ENCODE data around the gene ASIC2.

Gene ASIC2

DNA sequence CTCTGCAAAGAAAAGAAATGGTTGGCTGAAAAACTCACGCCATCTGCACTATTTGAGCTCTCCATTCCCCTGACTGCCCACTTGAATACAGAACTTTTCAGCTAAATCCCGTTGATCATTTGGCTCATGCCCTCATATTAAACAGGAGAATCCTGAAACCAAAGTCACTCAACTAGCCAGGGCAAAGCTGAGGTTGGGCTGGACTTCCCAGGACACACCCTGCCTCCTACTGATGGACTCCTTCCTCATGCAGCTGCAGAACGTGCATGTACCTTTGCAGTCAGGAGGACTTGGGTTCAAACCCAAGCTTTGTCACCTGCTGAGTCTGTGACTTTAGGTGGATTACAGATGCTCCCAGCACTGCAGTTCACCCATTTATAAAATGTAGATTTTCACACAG, 7.7 kb downstream of the ASIC2 start:
- Histone ChIP-seq H3K9ac (ENCODE audit: low read depth, low read length) (no peak overlapping the region), H3K27me3 (ENCODE audit: control insufficient read depth, insufficient read depth, low read length) (peaks cover 19% of the 10 kb centered on the region), H3K36me3 (ENCODE audit: control insufficient read depth, insufficient read depth, low read length) (no peaks in the 10 kb centered on the region), H3K4me1 (ENCODE audit: control insufficient read depth, insufficient read depth, low read length) (no peaks in the 10 kb centered on the region), H3K4me3 (ENCODE audit: low read depth, low read length) (no peak overlapping the region), H3K9me3 (ENCODE audit: control insufficient read depth, insufficient read depth, low read length) (no peaks in the 10 kb centered on the region)

GRCh38 chr17:33284022-33284421, 9.1 kb downstream of the ASIC2 start:
- H3K36me3 ChIP-seq (ENCODE audit: control insufficient read depth, insufficient read depth, low read length), result no peaks in the 10 kb centered on the region
- no peak overlapping the region for H3K4me3 ChIP-seq (ENCODE audit: low read depth, low read length)
- H3K9me3 ChIP-seq (ENCODE audit: control insufficient read depth, insufficient read depth, low read length), result no peaks in the 10 kb centered on the region
- H3K27me3 ChIP-seq (ENCODE audit: control insufficient read depth, insufficient read depth, low read length), result peaks cover 6% of the 10 kb centered on the region
- H3K9ac ChIP-seq (ENCODE audit: low read depth, low read length), result no peak overlapping the region
- no peaks in the 10 kb centered on the region for H3K4me1 ChIP-seq (ENCODE audit: control insufficient read depth, insufficient read depth, low read length)

GRCh38 chr17:33280162-33280943, 12.7 kb downstream of the ASIC2 start:
- Histone ChIP-seq H3K4me3 (ENCODE audit: low read depth, low read length) (no peak overlapping the region), H3K27me3 (ENCODE audit: control insufficient read depth, insufficient read depth, low read length) (no peaks in the 10 kb centered on the region), H3K4me1 (ENCODE audit: control insufficient read depth, insufficient read depth, low read length) (no peaks in the 10 kb centered on the region), H3K36me3 (ENCODE audit: control insufficient read depth, insufficient read depth, low read length) (no peaks in the 10 kb centered on the region), H3K9ac (ENCODE audit: low read depth, low read length) (no peak overlapping the region), H3K9me3 (ENCODE audit: control insufficient read depth, insufficient read depth, low read length) (no peaks in the 10 kb centered on the region)

GRCh38 chr17:33277436-33278100, 15.5 kb downstream of the ASIC2 start:
- H3K9me3 ChIP-seq (ENCODE audit: control insufficient read depth, insufficient read depth, low read length), result no peaks in the 10 kb centered on the region
- no peaks in the 10 kb centered on the region for H3K27me3 ChIP-seq (ENCODE audit: control insufficient read depth, insufficient read depth, low read length)
- H3K4me3 ChIP-seq (ENCODE audit: low read depth, low read length), result no peak overlapping the region
- no peaks in the 10 kb centered on the region for H3K4me1 ChIP-seq (ENCODE audit: control insufficient read depth, insufficient read depth, low read length)
- no peaks in the 10 kb centered on the region for H3K36me3 ChIP-seq (ENCODE audit: control insufficient read depth, insufficient read depth, low read length)
- no peak overlapping the region for H3K9ac ChIP-seq (ENCODE audit: low read depth, low read length)

DNA sequence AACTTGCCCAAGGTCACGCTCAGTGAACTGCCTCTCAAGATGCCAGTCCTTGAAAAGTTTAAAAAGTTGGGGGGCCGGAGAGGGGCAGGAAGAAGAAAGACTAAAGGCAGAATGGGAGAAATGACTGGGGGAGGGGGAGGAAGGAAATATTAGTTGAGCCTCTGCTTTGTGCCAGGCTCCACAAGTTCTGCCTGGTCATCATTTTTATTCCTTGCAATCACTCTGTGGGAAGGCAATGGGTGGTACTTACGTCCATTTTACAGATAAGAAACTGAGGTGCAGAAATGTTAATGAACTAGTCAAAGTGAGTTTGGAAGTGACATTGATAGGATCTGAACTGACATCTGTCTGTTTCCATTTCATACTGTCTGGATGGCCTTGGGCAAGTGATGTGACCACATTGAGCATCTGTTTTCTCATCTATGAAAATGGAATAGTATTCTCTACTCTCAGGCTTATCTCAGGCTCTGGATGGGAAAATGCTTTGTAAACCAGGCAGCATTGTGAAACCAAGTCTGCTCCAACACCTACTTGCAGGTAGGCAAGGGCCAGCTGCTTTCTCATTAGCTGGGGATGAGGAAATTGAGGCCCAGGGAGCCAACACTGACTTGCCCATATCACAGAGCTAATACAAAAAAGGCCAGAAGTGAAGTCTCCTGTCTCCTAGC, 19.2 kb downstream of the ASIC2 start:
- Histone ChIP-seq H3K9me3 (ENCODE audit: control insufficient read depth, insufficient read depth, low read length) (no peaks in the 10 kb centered on the region), H3K36me3 (ENCODE audit: control insufficient read depth, insufficient read depth, low read length) (no peaks in the 10 kb centered on the region), H3K4me3 (ENCODE audit: low read depth, low read length) (no peak overlapping the region), H3K4me1 (ENCODE audit: control insufficient read depth, insufficient read depth, low read length) (no peaks in the 10 kb centered on the region), H3K9ac (ENCODE audit: low read depth, low read length) (no peak overlapping the region), H3K27me3 (ENCODE audit: control insufficient read depth, insufficient read depth, low read length) (no peaks in the 10 kb centered on the region)

DNA sequence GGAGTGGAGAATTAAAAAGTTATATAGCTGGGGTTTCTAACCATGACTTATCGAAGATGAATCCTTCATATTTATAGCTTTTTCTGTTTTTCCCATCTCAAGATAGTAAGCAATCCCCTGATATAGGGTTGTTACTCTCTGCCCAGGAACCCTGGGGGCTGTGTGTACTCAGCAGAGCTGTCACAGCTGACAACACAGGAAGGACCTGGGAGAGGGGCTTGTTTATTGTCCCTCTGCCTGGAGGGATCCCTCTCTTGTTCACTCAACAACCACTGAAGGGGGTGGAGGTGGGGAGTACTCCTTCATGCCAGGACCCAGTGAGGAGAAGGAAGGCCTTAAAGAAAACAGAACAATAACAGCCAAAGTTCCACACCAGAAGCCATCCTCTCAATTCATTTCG, 19.8 kb downstream of the ASIC2 start:
- Histone ChIP-seq H3K36me3 (ENCODE audit: control insufficient read depth, insufficient read depth, low read length) (no peaks in the 10 kb centered on the region), H3K4me1 (ENCODE audit: control insufficient read depth, insufficient read depth, low read length) (no peaks in the 10 kb centered on the region), H3K4me3 (ENCODE audit: low read depth, low read length) (no peak overlapping the region), H3K9me3 (ENCODE audit: control insufficient read depth, insufficient read depth, low read length) (no peaks in the 10 kb centered on the region), H3K27me3 (ENCODE audit: control insufficient read depth, insufficient read depth, low read length) (no peaks in the 10 kb centered on the region), H3K9ac (ENCODE audit: low read depth, low read length) (no peak overlapping the region)

- no peaks in the 10 kb centered on the region for H3K27me3 ChIP-seq (ENCODE audit: control insufficient read depth, insufficient read depth, low read length)
- no peak overlapping the region for H3K4me3 ChIP-seq (ENCODE audit: low read depth, low read length)
- H3K9me3 ChIP-seq (ENCODE audit: control insufficient read depth, insufficient read depth, low read length), result no peaks in the 10 kb centered on the region
- no peaks in the 10 kb centered on the region for H3K4me1 ChIP-seq (ENCODE audit: control insufficient read depth, insufficient read depth, low read length)
- H3K36me3 ChIP-seq (ENCODE audit: control insufficient read depth, insufficient read depth, low read length), result no peaks in the 10 kb centered on the region
- H3K9ac ChIP-seq (ENCODE audit: low read depth, low read length), result no peak overlapping the region
Observed at GRCh38 chr17:33272438-33272837, 20.7 kb downstream of the ASIC2 start.

DNA sequence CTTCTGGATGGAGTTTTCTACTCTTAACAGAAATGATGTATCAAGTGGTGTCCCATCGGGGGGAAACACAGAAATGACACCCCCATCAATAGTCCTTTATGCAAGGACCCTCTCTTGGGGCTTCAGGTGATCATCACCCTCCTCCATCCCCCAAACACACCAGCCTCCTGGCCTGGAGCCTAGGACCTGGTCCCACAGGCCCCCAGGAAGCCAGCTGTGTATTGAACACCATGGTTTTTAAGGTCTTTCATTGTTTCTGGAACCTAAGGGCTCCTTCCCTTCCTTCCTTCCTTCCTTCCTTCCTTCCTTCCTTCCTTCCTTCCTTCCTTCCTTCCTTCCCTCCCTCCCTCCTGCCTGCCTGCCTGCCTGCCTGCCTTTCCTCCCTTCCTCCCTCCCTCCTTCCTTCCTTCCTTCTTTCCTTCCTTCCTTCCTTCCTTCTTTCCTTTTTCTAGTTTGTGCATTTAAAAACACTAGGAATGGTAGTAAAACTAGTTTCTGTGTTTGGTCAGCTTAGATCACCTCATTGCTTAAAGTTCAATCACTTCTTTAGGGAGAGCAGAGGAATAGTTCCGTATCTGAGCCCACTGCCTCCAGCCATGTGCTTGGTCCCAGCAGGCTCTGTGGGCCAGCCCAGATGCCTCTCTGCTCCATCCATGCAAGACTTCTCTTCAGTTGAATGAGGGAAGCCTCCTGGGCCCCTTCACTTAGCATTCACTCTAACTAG, 23.6 kb downstream of the ASIC2 start:
- H3K9me3 ChIP-seq (ENCODE audit: control insufficient read depth, insufficient read depth, low read length), result no peaks in the 10 kb centered on the region
- H3K4me1 ChIP-seq (ENCODE audit: control insufficient read depth, insufficient read depth, low read length), result no peaks in the 10 kb centered on the region
- H3K9ac ChIP-seq (ENCODE audit: low read depth, low read length), result no peak overlapping the region
- no peaks in the 10 kb centered on the region for H3K27me3 ChIP-seq (ENCODE audit: control insufficient read depth, insufficient read depth, low read length)
- H3K36me3 ChIP-seq (ENCODE audit: control insufficient read depth, insufficient read depth, low read length), result no peaks in the 10 kb centered on the region
- H3K4me3 ChIP-seq (ENCODE audit: low read depth, low read length), result no peak overlapping the region

- Histone ChIP-seq H3K4me1 (ENCODE audit: control insufficient read depth, insufficient read depth, low read length) (no peaks in the 10 kb centered on the region), H3K4me3 (ENCODE audit: low read depth, low read length) (no peak overlapping the region), H3K36me3 (ENCODE audit: control insufficient read depth, insufficient read depth, low read length) (no peaks in the 10 kb centered on the region), H3K9me3 (ENCODE audit: control insufficient read depth, insufficient read depth, low read length) (no peaks in the 10 kb centered on the region), H3K27me3 (ENCODE audit: control insufficient read depth, insufficient read depth, low read length) (no peaks in the 10 kb centered on the region), H3K9ac (ENCODE audit: low read depth, low read length) (no peak overlapping the region)
Observed at GRCh38 chr17:33267851-33268548, 25.1 kb downstream of the ASIC2 start.

DNA sequence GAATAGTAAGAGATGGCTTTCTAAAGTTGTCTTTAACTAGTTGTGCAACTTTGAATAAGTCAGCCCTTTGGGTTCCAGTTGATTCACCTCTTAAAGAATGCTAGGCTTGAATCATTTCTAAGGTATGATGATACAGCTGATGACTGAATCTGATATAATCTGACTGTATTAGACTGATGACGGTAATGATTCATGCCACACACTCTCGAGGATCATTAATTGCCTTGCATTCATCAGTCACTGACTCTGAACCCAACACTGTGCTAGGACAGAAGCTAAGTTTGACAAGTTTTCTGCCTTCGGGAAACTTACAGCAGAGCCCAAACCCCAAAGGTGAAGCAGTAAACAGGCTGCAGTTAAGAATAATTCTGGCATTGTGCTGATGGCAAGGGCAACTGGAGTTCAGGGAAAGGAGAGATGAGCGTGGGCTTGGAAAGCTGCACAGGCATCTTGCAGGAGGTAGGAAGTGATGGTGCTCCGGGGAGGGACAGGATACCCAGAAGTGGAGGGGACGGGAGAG, 25.8 kb downstream of the ASIC2 start:
- H3K4me3 ChIP-seq (ENCODE audit: low read depth, low read length), result no peak overlapping the region
- H3K4me1 ChIP-seq (ENCODE audit: control insufficient read depth, insufficient read depth, low read length), result no peaks in the 10 kb centered on the region
- H3K9ac ChIP-seq (ENCODE audit: low read depth, low read length), result no peak overlapping the region
- H3K36me3 ChIP-seq (ENCODE audit: control insufficient read depth, insufficient read depth, low read length), result no peaks in the 10 kb centered on the region
- H3K27me3 ChIP-seq (ENCODE audit: control insufficient read depth, insufficient read depth, low read length), result no peaks in the 10 kb centered on the region
- H3K9me3 ChIP-seq (ENCODE audit: control insufficient read depth, insufficient read depth, low read length), result no peaks in the 10 kb centered on the region

DNA sequence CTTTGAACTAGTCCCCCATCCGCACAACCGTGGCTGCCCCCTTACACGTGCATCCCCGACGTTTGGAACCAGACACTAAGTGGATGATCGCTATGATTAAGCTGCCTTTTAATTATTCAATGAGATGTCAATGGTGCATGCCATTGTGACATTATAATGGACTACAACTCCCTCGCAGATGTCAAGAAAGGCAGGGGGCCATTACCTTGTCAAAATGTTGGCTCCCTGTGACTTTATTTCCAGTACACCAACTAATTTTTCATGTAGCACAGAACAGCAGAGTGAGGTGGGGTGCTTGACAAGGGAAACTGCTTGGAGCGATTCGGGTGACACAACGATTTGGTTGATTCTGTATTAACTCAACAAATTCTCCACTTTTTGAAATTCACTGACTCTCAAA, 26.5 kb downstream of the ASIC2 start:
- Histone ChIP-seq H3K9ac (ENCODE audit: low read depth, low read length) (no peak overlapping the region), H3K4me3 (ENCODE audit: low read depth, low read length) (no peak overlapping the region), H3K4me1 (ENCODE audit: control insufficient read depth, insufficient read depth, low read length) (no peaks in the 10 kb centered on the region), H3K9me3 (ENCODE audit: control insufficient read depth, insufficient read depth, low read length) (no peaks in the 10 kb centered on the region), H3K36me3 (ENCODE audit: control insufficient read depth, insufficient read depth, low read length) (no peaks in the 10 kb centered on the region), H3K27me3 (ENCODE audit: control insufficient read depth, insufficient read depth, low read length) (no peaks in the 10 kb centered on the region)
